HepG2 (cell line): ENCODE measurements around the gene ATF6. TPM values are rescaled to one million over a fixed set of nuclear protein-coding genes. Genes with fewer than 3 reads are reported as not detected.

ENCODE experiments used
- ATAC-seq: fragments of 200-7000 bp; cut with Tn5 transposase; 3 replicates; pipeline ENCODE4 v1.9.1; 2020; ENCODE audit warnings: mild to moderate bottlenecking, moderate library complexity
- BruUV-seq: library from RNA; stranded (reverse); fragments of 400-500 nt; replicated peaks from 2 replicates; lab custom pipeline; 2021; lab: Mats Ljungman, UMichigan
- CTCF ChIA-PET: fragments of 300-600 bp; formaldehyde crosslinking; extraction: SDS; loops from one replicate; lab custom pipeline; 2021; ENCODE audit warnings: low total read pairs, inconsistent platforms, low intra/inter-chr PET ratio; lab: Yijun Ruan, JAX
- POLR2A ChIA-PET: fragments of 350-600 bp; sonication (Branson Sonifier 250); formaldehyde crosslinking; loops from one replicate; lab custom pipeline; 2020; ENCODE audit warnings: antibody characterized with exemption, inconsistent platforms; lab: Yijun Ruan, JAX
- DNase-seq: peaks from one replicate; pipeline ENCODE4 v3.0.0-alpha.2; 2015; ENCODE audit warnings: low spot score
- FAIRE-seq: peaks from 3 replicates; lab custom pipeline; 2011; peaks lifted over from hg19 to GRCh38; lab: Jason Lieb, UNC
- H2AFZ ChIP-seq: one replicate; pipeline ENCODE4 v1.6.1; 2011; ENCODE audit warnings: low read length, inconsistent platforms
- H3K27ac ChIP-seq: fragments of 300-600 bp; 3 replicates; pipeline ENCODE4 v1.8.0; 2011; ENCODE audit warnings: mixed run types, mild to moderate bottlenecking, mixed read lengths, low read length, inconsistent platforms; ENCODE audit not compliant: insufficient read depth; ENCODE audit errors: extremely low read length
- H3K27me3 ChIP-seq, 2 experiments: fragments of 200-600 bp in 1 of 2; 2 replicates in 1 of 2; 3 replicates in 1 of 2; pipeline versions ENCODE4 v1.6.0 to v1.8.0; 2011; ENCODE audit warnings: low read length in 2 of 2, mild to moderate bottlenecking in 2 of 2, moderate library complexity in 2 of 2, inconsistent platforms in 1 of 2; ENCODE audit not compliant: insufficient read depth in 2 of 2, control insufficient read depth in 1 of 2
- H3K36me3 ChIP-seq, 2 experiments: fragments of 200-600 bp in 1 of 2; replicated peaks in 1 of 2; 2 replicates in 1 of 2; 3 replicates in 1 of 2; pipeline versions ENCODE4 v1.5.1 to v1.8.0; 2011; ENCODE audit warnings: low read length in 2 of 2, inconsistent platforms in 1 of 2; ENCODE audit not compliant: insufficient read depth in 2 of 2, control insufficient read depth in 1 of 2
- H3K4me1 ChIP-seq: 2 replicates; pipeline ENCODE4 v1.5.1; 2012; ENCODE audit warnings: low read length, inconsistent platforms; ENCODE audit not compliant: insufficient read depth
- H3K4me2 ChIP-seq: 2 replicates; pipeline ENCODE4 v1.6.0; 2011; ENCODE audit warnings: low read depth, low read length, inconsistent platforms
- H3K4me3 ChIP-seq, 3 experiments: fragments of 200-600 bp in 1 of 3; sonication (generic), shearing (Covaris generic) in 1 of 3; replicated peaks in 1 of 3; 2 replicates each; pipeline ENCODE4 v1.5.1; 2011 to 2016; ENCODE audit warnings: low read length in 3 of 3, inconsistent platforms in 2 of 3, low read depth in 2 of 3, mild to moderate bottlenecking in 2 of 3, control low read depth in 1 of 3, mixed read lengths in 1 of 3; ENCODE audit not compliant: insufficient read depth in 1 of 3
- H3K79me2 ChIP-seq: one replicate; pipeline ENCODE4 v1.6.1; 2011; ENCODE audit warnings: low read length, inconsistent platforms; ENCODE audit not compliant: insufficient read depth
- H3K9ac ChIP-seq: 2 replicates; pipeline ENCODE4 v1.6.0; 2011; ENCODE audit warnings: mild to moderate bottlenecking, low read depth, low read length, inconsistent platforms; ENCODE audit not compliant: insufficient read depth
- H3K9me3 ChIP-seq: 2 replicates; pipeline ENCODE4 v1.5.1; 2012; ENCODE audit warnings: mild to moderate bottlenecking, low read length
- H4K20me1 ChIP-seq: 2 replicates; pipeline ENCODE4 v1.6.0; 2011; ENCODE audit warnings: inconsistent platforms, mild to moderate bottlenecking, low read length, moderate library complexity; ENCODE audit not compliant: insufficient read depth
- CBX5 ChIP-seq: sonication (generic); formaldehyde crosslinking; IDR thresholded peaks from 2 replicates; pipeline ENCODE4 v1.4.0; 2020; ENCODE audit warnings: missing genetic modification reagents, borderline replicate concordance
- DNMT3B ChIP-seq: conservative IDR thresholded peaks from 2 replicates; pipeline ENCODE4 v1.6.1; 2016; ENCODE audit warnings: missing biosample characterization, control low read depth
- ZNF746 ChIP-seq: sonication (generic); formaldehyde crosslinking; IDR thresholded peaks from 2 replicates; pipeline ENCODE4 v1.8.0; 2022; ENCODE audit warnings: mild to moderate bottlenecking, missing genetic modification reagents
- ZNF883 ChIP-seq: sonication (generic); formaldehyde crosslinking; IDR thresholded peaks from 2 replicates; pipeline ENCODE4 v1.5.1; 2020; ENCODE audit warnings: mild to moderate bottlenecking, missing genetic modification reagents; ENCODE audit errors: not compliant biosample characterization
- ZSCAN29 ChIP-seq: sonication (generic); formaldehyde crosslinking; conservative IDR thresholded peaks from 2 replicates; pipeline ENCODE4 v1.4.0; 2020; ENCODE audit warnings: mild to moderate bottlenecking, missing genetic modification reagents
- WGBS: methylation state at CpG from one replicate; pipeline ENCODE4 v1.1.6; 2017; ENCODE audit warnings: low lambda C conversion rate; 5-methylcytosine and 5-hydroxymethylcytosine counted together
- in situ Hi-C: cut with HindIII; loops from 2 replicates; pipeline ENCODE4 v1.10.0; 2017; ENCODE audit warnings: low pct_unique_long_range_greater_than_20kb; ENCODE audit not compliant: extremely low pct_ligation_motif_present
- intact Hi-C: fragments of 100-400 bp; cut with micrococcal nuclease; formaldehyde crosslinking; loops from one replicate; pipeline ENCODE4 v1.10.0; 2022; ENCODE audit not compliant: unreplicated experiment
- polyA plus RNA-seq, 8 experiments: library from polyadenylated mRNA; depleted of rRNA in 3 of 8; stranded (reverse) in 7 of 8; unstranded in 1 of 8; fragments of >200 nt; fragmentation: Illumina TruSeq in 4 of 8; extraction: Trizol in 4 of 8; gene quantifications; 2 replicates each; pipeline versions ENCODE4 v1.2.1 to v1.2.3, GENCODE V29; 2011 to 2016; ENCODE audit warnings: low read depth in 4 of 8, missing spikeins in 1 of 8, mixed read lengths in 1 of 8; ENCODE audit not compliant: insufficient read depth in 1 of 8
- total RNA-seq, 5 experiments: library from RNA; depleted of rRNA; stranded (reverse); fragments of >200 nt; fragmentation: Illumina TruSeq; extraction: Trizol; gene quantifications; 2 replicates each; pipeline ENCODE4 v1.2.3, GENCODE V29; 2016; ENCODE audit warnings: low read depth in 1 of 5
- TF ChIP-seq, protein P1 (sequence below), 2 experiments: sonication (generic) in 1 of 2; formaldehyde crosslinking in 1 of 2; IDR thresholded peaks; 2 replicates each; pipeline versions ENCODE4 v1.6.1 to v1.9.0; 2014 to 2022; ENCODE audit warnings: antibody characterized with exemption in 1 of 2, borderline replicate concordance in 1 of 2, inconsistent platforms in 1 of 2, low read depth in 1 of 2, missing genetic modification reagents in 1 of 2

ATF6 gene
- total and polyA plus RNA-seq, 2 of the 13 experiments (the other 11 are each of a cell fraction or from before 2014, with no cell fraction given), result 13.2 to 14.5 TPM

DNA sequence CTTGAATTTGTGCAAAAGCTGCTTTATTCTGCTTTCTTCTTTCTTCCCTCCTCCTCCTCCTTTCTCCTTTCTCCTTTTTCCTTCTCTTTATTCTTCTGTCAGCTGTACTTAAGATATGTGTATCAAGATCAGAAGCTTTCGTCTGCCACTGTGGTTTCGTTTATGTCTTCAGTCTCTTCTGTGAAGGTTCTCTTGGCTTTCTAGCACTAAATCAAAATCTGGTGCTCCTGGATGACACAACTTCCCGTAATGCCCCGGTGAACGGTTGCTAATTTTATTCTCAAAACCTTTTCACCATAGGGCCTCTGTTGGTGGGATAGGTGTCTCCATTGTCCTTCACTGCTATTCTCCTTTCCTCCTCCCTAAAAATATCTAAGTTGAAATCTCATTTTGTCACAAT, 5.0 kb downstream of the ATF6 start:
- no peak overlapping the region for H3K4me3 ChIP-seq
- no peaks in the 10 kb centered on the region; a peak in 1 of 5 replicates for H3K27me3 ChIP-seq
- in situ Hi-C loops (no loop called here), intact Hi-C loops (no loop called here)
- WGBS, result 99% methylated on average over 5 of the region's 5 CpGs
- no peak overlapping the region for H3K27ac ChIP-seq
- H3K9ac ChIP-seq, result no peak overlapping the region
- H3K4me1 ChIP-seq, result peaks cover 17% of the 10 kb centered on the region
- DNase-seq (no peak), FAIRE-seq (no peak), ATAC-seq (no peak)
- H4K20me1 ChIP-seq, result no peaks in the 10 kb centered on the region; the same call in 1 of the 2 replicates
- H3K4me2 ChIP-seq, result no peak overlapping the region
- BruUV-seq, result no TSS peak
- TF ChIP-seq ZSCAN29 (no peak), DNMT3B (CRISPR knock-in tag) (no peak), ZNF883 (no peak), ZNF746 (CRISPR knock-in tag) (no peak), CBX5 (CRISPR knock-in tag) (no peak)
- TF ChIP-seq, protein P1, sequence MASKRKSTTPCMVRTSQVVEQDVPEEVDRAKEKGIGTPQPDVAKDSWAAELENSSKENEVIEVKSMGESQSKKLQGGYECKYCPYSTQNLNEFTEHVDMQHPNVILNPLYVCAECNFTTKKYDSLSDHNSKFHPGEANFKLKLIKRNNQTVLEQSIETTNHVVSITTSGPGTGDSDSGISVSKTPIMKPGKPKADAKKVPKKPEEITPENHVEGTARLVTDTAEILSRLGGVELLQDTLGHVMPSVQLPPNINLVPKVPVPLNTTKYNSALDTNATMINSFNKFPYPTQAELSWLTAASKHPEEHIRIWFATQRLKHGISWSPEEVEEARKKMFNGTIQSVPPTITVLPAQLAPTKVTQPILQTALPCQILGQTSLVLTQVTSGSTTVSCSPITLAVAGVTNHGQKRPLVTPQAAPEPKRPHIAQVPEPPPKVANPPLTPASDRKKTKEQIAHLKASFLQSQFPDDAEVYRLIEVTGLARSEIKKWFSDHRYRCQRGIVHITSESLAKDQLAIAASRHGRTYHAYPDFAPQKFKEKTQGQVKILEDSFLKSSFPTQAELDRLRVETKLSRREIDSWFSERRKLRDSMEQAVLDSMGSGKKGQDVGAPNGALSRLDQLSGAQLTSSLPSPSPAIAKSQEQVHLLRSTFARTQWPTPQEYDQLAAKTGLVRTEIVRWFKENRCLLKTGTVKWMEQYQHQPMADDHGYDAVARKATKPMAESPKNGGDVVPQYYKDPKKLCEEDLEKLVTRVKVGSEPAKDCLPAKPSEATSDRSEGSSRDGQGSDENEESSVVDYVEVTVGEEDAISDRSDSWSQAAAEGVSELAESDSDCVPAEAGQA (IDR thresholded peaks at IDR 0.05; ENCODE audit: low read depth), result no peak
- TF ChIP-seq, protein P1 (CRISPR knock-in tag; IDR thresholded peaks at IDR 0.05; ENCODE audit: borderline replicate concordance), result no peak
- no peak overlapping the region for H2AFZ ChIP-seq
- H3K79me2 ChIP-seq, result peaks cover 61% of the 10 kb centered on the region
- ChIA-PET POLR2A (no interaction called here), CTCF (no interaction called here)
- H3K9me3 ChIP-seq, result no peaks in the 10 kb centered on the region
- H3K36me3 ChIP-seq, result no peaks in the 10 kb centered on the region
